ENCODE measurements around the gene MTERF1. TPM values are rescaled to one million over a fixed set of nuclear protein-coding genes. Genes with fewer than 3 reads are reported as not detected.
A peak's percentile ranks its signal among the peaks of the same experiment; 100 is the strongest.

Gene MTERF1
- total and polyA plus RNA-seq, 9 of the 15 experiments (the other 6 are each of a cell fraction or from before 2014, with no cell fraction given), result 15.7 to 49.2 (median 29.1) TPM

DNA sequence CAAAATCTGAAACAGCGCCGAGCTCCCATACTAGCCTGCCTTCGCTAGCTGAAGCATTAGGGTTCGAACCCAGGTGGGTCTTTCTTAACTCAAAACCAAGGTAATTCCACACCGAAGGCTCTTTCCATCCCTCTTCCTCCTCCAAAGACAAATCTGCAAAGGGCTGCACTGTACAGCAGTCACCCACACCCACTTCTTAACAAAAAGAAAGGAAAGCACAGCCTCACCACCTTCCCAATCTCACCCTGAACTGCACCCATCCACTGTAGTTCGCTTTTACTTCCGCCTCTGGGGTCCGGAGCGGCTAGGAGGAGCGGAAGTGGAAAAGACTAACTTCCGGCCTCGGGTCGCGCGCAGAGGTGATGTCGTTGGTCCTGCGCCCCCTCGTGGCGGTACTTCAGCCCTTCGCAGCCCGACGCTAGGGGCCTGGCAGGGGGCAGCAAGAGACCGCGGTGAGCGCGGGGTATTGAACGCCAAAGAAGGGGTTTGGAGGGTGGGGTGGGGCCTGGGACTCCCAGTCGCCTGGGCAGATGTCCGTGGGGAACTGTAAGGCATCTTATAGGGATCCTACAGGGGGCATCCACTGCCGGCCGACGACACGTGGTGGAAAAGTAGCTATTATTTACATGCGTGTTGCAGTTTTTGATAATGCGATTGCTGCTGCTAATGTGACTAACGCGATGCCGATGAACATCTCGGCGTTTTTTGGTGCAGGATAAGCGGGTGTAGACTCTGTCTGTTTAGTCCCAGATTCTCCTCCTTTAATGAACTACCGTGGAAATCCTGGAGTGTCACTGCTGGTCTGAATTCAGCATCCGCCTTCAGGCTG is at the start of gene MTERF1 (continued):
- TF ChIP-seq, protein P1, sequence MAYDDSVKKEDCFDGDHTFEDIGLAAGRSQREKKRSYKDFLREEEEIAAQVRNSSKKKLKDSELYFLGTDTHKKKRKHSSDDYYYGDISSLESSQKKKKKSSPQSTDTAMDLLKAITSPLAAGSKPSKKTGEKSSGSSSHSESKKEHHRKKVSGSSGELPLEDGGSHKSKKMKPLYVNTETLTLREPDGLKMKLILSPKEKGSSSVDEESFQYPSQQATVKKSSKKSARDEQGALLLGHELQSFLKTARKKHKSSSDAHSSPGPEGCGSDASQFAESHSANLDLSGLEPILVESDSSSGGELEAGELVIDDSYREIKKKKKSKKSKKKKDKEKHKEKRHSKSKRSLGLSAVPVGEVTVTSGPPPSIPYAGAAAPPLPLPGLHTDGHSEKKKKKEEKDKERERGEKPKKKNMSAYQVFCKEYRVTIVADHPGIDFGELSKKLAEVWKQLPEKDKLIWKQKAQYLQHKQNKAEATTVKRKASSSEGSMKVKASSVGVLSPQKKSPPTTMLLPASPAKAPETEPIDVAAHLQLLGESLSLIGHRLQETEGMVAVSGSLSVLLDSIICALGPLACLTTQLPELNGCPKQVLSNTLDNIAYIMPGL (CRISPR knock-in tag; IDR thresholded peaks at IDR 0.05), result peak; percentile 91
- TF ChIP-seq, protein P2, sequence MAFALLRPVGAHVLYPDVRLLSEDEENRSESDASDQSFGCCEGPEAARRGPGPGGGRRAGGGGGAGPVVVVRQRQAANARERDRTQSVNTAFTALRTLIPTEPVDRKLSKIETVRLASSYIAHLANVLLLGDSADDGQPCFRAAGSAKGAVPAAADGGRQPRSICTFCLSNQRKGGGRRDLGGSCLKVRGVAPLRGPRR (CRISPR knock-in tag; IDR thresholded peaks at IDR 0.05), result no peak
- TF ChIP-seq ZNF668 (CRISPR knock-in tag; IDR thresholded peaks at IDR 0.05) (no peak), PTTG1 (tag; IDR thresholded peaks at IDR 0.05; ENCODE audit: low read depth) (no peak), ZBED1 (IDR thresholded peaks at IDR 0.05) (0 out of 2 replicates have a peak, but pooled peaks have one; percentile 66), KLF1 (tag; IDR thresholded peaks at IDR 0.05) (peak; percentile 43; the same call in 1 of the 2 replicates), NFATC3 (IDR thresholded peaks at IDR 0.05) (no peak), NR1H2 (CRISPR knock-in tag; IDR thresholded peaks at IDR 0.05) (no peak), PHF21A (IDR thresholded peaks at IDR 0.05; ENCODE audit: borderline replicate concordance, low read depth) (peak; percentile 70; the same call in 1 of the 2 replicates), ILK (tag; IDR thresholded peaks at IDR 0.05; ENCODE audit: borderline replicate concordance, low read depth) (no peak), NFRKB (IDR thresholded peaks at IDR 0.05; ENCODE audit: low read depth) (peak; percentile 53; the same call in 1 of the 2 replicates), RBM14 (IDR thresholded peaks at IDR 0.05; ENCODE audit: borderline replicate concordance, insufficient read depth, low read depth, low read length) (no peak), CTBP1 (IDR thresholded peaks at IDR 0.05; ENCODE audit: borderline replicate concordance) (peak; percentile 72; the same call in 1 of the 2 replicates)
- TF ChIP-seq, protein P3, sequence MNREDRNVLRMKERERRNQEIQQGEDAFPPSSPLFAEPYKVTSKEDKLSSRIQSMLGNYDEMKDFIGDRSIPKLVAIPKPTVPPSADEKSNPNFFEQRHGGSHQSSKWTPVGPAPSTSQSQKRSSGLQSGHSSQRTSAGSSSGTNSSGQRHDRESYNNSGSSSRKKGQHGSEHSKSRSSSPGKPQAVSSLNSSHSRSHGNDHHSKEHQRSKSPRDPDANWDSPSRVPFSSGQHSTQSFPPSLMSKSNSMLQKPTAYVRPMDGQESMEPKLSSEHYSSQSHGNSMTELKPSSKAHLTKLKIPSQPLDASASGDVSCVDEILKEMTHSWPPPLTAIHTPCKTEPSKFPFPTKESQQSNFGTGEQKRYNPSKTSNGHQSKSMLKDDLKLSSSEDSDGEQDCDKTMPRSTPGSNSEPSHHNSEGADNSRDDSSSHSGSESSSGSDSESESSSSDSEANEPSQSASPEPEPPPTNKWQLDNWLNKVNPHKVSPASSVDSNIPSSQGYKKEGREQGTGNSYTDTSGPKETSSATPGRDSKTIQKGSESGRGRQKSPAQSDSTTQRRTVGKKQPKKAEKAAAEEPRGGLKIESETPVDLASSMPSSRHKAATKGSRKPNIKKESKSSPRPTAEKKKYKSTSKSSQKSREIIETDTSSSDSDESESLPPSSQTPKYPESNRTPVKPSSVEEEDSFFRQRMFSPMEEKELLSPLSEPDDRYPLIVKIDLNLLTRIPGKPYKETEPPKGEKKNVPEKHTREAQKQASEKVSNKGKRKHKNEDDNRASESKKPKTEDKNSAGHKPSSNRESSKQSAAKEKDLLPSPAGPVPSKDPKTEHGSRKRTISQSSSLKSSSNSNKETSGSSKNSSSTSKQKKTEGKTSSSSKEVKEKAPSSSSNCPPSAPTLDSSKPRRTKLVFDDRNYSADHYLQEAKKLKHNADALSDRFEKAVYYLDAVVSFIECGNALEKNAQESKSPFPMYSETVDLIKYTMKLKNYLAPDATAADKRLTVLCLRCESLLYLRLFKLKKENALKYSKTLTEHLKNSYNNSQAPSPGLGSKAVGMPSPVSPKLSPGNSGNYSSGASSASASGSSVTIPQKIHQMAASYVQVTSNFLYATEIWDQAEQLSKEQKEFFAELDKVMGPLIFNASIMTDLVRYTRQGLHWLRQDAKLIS (CRISPR knock-in tag; IDR thresholded peaks at IDR 0.05), result no peak
- TF ChIP-seq, protein P4, sequence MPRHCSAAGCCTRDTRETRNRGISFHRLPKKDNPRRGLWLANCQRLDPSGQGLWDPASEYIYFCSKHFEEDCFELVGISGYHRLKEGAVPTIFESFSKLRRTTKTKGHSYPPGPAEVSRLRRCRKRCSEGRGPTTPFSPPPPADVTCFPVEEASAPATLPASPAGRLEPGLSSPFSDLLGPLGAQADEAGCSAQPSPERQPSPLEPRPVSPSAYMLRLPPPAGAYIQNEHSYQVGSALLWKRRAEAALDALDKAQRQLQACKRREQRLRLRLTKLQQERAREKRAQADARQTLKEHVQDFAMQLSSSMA (CRISPR knock-in tag; IDR thresholded peaks at IDR 0.05), result 0 out of 2 replicates have a peak, but pooled peaks have one; percentile 15
- TF ChIP-seq, protein P5, sequence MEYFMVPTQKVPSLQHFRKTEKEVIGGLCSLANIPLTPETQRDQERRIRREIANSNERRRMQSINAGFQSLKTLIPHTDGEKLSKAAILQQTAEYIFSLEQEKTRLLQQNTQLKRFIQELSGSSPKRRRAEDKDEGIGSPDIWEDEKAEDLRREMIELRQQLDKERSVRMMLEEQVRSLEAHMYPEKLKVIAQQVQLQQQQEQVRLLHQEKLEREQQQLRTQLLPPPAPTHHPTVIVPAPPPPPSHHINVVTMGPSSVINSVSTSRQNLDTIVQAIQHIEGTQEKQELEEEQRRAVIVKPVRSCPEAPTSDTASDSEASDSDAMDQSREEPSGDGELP (CRISPR knock-in tag; IDR thresholded peaks at IDR 0.05; ENCODE audit: borderline replicate concordance), result peak; percentile 79
- TF ChIP-seq, protein P6, sequence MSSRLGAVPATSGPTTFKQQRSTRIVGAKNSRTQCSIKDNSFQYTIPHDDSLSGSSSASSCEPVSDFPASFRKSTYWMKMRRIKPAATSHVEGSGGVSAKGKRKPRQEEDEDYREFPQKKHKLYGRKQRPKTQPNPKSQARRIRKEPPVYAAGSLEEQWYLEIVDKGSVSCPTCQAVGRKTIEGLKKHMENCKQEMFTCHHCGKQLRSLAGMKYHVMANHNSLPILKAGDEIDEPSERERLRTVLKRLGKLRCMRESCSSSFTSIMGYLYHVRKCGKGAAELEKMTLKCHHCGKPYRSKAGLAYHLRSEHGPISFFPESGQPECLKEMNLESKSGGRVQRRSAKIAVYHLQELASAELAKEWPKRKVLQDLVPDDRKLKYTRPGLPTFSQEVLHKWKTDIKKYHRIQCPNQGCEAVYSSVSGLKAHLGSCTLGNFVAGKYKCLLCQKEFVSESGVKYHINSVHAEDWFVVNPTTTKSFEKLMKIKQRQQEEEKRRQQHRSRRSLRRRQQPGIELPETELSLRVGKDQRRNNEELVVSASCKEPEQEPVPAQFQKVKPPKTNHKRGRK (tag; IDR thresholded peaks at IDR 0.05), result no peak

All from K562 (cell line).